Ecto neural progenitor cell (in vitro differentiated cells): Measurements from ENCODE around the gene UNC13C.

Experiments used
- DNase-seq: peaks from one replicate; pipeline ENCODE4 v3.0.0-alpha.2; 2018; ENCODE audit warnings: low spot score

The UNC13C gene

DNA sequence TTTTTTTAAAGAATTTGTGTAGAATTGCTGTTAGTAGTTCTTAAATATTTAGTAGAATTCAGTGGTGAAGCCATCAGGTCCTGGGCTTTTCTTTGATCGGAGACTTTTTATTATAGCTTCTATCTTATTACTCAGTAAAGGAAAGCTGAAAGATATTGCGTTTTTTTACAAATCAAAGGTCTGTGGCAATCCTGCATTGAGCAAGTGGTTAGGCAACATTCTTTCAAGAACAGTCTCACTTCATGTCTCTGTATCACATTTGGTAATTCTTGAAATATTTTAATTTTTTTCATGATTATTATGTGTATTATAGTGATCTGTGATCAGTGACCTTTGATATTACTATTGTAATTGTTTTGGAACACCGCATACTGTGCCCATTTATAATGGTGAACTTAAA, 140.8 kb downstream of the UNC13C start:
- no peak for DNase-seq

DNA sequence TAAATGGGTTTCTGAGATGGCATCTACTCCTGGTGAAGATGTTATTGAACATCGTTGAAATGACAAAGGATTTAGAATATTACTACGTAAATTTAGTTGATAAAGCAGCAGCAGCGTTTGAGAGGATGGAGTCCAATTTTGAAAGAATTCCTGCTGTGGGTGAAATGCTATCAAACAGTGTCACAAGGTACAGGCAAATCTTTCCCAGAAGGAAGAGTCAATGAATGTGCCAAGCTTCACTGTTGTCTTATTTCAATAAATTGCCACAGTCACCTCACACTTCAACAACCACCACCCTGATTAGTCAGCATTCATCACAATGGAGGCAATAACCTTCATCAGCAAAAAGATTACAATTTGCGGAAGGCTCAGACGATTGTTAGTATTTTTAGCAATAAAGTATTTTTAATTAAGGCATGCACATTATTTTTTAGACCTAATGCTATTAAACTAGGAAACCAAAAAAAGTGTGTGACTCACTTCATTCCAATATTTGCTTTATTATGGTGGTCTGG, 142.8 kb downstream of the UNC13C start:
- no peak for DNase-seq

DNA sequence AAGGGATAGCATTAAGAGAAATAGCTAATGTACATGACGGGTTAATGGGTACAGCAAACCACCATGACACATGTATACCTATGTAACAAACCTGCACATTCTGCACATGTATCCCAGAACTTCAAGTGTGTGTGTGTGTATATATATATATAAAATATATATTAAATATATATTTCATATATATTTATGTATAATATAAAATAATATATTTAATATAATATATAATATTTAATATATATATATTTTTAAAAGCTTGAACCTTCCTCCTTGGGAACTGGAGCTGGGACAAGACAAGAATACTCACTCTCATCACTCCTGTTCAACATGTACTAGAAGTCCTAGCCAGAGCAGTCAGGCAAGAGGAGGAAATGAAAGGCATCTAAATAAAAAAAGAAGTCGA, 149.3 kb downstream of the UNC13C start:
- DNase-seq = no peak

DNA sequence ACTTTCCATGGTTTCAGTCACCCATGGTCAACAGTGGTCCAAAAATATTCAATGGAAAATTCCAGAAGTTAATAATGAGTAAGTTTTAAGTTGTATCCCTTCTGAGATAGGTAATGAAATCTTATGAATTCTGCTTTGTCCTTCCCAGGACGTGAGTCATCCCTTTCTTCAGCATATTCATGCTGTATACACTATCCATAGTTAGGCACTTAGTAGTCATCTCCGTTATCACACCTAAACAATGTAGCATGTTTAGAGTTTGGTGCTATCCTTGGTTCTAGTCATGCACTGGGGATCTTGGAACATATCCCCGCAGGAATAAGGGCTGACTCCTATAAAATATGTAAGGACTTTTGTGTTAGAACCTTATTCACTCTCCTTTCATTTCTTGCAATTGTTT, 153.2 kb downstream of the UNC13C start:
- DNase-seq = no peak

- DNase-seq = no peak
These were observed 170.9 kb downstream of the UNC13C start for GRCh38 chr15:54149115-54149531.

- DNase-seq = no peak
These were observed 172.0 kb downstream of the UNC13C start for GRCh38 chr15:54150255-54150654.

GRCh38 chr15:54159012-54159411, 180.8 kb downstream of the UNC13C start:
- no peak for DNase-seq

DNA sequence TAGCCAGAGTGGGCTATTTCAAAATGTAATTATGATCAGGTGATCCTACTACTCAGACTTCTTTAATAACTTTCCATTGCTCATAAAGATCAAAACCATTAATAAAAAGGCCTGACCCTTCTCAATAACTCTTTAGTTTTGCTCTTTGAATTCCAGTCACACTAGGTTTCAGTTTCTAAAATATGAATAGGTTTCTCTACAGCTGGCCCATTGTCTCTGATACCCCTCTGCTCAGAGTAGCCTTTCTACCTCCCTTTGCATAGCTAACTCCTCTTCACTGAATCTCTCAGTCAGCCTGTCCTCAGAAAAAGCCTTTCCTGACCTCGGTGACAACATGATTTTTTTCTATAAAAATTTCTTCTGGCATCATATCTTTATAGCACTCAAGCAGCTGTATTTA, 209.1 kb downstream of the UNC13C start:
- DNase-seq = no peak

- DNase-seq = no peak
These were observed 219.8 kb downstream of the UNC13C start for GRCh38 chr15:54197995-54198394.

GRCh38 chr15:54206586-54207321, 228.5 kb downstream of the UNC13C start:
- DNase-seq = no peak

DNA sequence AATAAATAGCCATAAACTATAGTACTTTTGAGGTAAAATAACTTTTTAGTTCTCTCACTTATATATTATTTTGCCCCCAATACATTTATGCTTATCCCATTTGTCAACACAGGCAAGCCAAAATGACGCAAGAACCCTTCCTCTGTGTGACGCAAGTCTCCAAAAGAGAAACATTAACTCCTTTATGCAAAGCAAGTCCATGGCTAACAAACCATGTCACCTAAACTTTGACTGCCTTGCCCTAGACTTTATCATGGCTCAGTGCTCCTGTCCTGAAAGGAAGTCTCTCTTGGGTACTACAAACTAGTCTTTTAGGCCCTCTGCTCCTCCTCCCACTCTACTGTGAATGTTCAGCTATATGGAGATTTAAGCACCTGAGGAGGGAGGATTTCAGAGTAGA, 230.5 kb downstream of the UNC13C start:
- no peak for DNase-seq

DNA sequence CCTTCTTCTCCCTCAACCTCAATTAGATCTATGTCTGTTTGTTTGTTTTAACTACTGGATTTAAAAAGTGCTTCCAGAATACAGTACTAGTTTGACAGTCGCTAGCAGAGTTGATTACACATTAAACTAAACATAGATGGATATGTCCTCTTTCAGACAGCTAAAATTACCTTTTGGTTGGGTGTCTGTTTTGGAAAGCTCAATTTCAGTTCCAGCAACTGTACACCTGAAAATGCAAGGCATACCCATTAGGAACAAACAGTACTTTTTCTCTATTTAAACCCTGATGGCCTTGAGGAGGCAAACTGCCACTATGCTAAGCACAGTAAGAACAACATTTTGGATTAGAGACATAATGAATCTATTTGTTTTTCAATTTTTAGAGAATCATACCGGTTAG, 234.4 kb downstream of the UNC13C start:
- no peak for DNase-seq

- DNase-seq = no peak
These were observed 248.2 kb downstream of the UNC13C start for GRCh38 chr15:54226455-54226854.

GRCh38 chr15:54227569-54227968, 249.3 kb downstream of the UNC13C start:
- no peak for DNase-seq

DNA sequence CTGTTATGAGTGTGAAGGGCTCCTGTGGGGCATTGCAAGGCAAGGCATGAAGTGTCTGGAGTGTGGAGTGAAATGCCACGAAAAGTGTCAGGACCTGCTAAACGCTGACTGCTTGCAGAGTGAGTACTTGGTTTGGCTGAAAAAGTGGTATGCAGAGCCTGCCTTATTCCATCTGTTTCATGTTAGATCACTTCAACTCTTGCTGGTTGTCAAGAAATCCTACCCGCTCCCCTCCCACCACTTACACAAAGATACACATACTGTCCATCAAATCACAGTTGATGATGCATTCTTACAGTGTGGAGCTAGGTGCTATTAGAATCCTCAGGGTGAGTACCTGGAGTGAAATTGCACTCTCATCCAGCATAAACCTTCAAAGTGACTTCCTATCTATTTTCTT, 272.1 kb downstream of the UNC13C start:
- DNase-seq = no peak

DNA sequence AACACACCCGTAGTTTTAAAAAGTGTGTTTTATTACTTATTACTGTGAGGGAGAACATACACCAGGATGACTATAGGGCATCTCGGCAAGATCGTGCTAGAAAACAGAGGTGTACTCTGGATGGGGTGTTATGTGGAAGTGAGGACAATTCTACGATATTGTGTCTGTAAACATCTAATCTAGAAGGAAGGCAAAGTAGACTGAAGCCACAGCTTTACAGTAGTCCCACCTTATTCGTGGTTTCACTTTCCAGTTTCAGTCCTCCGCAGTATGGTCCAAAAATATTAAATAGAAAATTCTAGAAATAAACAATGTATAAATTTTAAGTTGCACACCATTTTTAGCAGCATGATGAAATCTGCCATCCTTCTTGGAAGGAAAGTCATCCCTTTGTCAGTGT, 277.9 kb downstream of the UNC13C start:
- no peak for DNase-seq

DNA sequence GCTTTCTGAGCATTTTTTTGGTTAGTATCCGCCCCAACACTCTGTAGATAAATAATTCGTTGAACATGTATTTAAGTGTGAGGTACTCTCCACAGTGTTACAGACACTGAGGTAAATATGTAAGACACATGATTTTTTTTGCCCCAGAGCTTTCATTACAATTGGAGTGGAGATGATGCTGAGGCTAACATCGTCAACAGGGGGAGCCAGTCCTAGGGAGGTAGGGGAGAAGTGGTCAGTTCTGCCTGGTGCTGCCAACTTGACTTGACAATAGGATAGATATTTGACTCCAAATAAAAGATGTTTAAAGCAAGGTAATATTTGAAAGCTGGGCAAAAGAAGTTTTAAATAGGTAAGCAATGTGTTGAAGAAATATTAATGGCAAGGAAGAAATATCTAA, 295.7 kb downstream of the UNC13C start:
- DNase-seq = no peak

GRCh38 chr15:54277834-54278233, 299.6 kb downstream of the UNC13C start:
- no peak for DNase-seq

DNA sequence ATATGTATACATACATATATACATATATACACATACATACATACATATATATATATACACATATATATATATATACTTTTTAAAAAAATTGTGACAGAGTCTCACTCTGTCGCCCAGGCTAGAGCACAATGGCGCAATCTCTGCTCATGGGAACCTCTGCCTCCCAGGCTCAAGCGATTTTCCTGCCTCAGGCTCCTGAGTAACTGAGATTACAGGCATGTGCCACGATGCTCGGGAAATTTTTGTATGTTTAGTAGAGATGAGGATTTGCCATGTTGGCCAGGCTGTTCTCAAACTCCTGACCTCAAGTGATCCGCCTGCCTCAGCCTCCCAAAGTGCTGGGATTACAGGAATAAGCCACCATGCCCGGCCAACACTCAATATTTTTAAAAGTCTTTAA, 302.5 kb downstream of the UNC13C start:
- no peak for DNase-seq

DNA sequence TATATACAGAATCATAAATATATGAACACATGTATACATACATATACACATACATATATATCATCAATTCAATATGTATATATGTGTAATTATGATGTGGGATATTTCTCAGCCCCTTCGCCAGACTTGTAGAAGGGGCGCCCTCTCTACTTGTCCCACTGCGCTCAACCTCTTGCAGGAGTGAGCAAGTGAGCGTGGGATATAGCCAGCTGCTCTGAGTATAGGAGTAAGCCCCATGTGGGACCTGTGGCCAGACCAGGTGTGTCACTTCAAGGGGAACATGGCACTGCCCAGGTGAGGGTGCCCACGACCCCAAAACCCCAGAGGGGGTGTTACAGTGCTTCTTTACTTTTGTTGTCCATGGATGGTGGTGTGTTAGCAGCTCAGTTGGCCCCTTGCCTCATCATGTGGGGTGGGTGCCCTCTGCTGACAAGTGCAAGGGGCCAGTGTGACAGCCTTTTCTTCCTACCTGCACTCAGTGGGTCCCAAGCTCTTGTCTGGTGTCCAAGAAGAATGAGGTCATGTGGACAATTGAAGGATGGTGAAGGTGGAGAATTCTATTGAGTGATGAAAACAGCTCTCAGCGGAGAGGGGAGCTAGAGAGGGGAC, 304.1 kb downstream of the UNC13C start:
- no peak for DNase-seq

- no peak for DNase-seq
These were observed 309.8 kb downstream of the UNC13C start for GRCh38 chr15:54288049-54288448.

DNA sequence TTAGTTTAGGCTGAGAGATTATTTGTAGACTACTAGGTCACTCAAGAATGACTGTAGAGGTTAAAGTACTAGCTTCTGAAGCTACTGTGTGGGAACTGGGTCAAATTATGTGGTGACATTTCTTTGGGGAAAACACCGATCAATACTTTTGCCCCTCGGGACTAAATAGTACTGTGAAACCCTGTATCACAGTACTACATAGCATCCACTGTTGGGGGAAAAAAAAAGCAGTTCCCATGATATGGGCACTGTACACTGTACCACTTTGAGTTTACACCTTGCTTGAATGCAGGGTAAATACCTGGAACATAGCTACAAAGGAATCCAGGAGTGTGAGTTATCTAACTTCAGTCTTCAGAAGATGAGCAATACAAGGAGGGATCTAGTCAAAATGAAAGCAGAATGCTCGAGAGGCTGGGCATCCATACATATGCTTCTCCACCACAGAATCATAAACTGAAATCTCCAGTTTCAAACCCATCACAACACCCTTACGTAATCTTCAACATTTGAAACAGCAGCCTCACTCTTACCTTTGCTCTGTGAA, 311.4 kb downstream of the UNC13C start:
- no peak for DNase-seq

DNA sequence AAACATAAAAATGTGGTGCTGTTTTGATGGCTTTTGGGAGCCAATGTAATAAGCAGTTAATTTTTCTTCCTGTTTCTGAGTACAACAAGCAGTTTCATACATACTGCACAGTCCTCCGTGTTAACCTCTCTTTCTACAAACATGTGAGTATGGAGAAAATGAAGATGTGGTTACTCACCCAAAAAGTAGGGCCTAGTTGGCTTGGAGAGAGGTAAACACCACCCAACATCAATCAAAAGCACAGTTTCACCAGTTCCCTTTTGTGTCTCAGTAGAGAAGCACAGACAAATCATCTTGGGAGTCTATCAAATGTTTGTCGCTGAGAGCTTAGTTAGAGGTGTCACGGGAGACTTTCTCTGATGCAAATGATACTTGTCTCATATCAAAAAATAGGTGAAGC, 320.2 kb downstream of the UNC13C start:
- no peak for DNase-seq

GRCh38 chr15:54304321-54304720, 326.1 kb downstream of the UNC13C start:
- no peak for DNase-seq
